ENCODE measurements around the gene HIP1.
"Not testable (repeated sequence)": the region's sequence is repeated elsewhere in the genome, so short reads cannot be mapped to it uniquely, and the experiment has no call there.

HIP1 gene

DNA sequence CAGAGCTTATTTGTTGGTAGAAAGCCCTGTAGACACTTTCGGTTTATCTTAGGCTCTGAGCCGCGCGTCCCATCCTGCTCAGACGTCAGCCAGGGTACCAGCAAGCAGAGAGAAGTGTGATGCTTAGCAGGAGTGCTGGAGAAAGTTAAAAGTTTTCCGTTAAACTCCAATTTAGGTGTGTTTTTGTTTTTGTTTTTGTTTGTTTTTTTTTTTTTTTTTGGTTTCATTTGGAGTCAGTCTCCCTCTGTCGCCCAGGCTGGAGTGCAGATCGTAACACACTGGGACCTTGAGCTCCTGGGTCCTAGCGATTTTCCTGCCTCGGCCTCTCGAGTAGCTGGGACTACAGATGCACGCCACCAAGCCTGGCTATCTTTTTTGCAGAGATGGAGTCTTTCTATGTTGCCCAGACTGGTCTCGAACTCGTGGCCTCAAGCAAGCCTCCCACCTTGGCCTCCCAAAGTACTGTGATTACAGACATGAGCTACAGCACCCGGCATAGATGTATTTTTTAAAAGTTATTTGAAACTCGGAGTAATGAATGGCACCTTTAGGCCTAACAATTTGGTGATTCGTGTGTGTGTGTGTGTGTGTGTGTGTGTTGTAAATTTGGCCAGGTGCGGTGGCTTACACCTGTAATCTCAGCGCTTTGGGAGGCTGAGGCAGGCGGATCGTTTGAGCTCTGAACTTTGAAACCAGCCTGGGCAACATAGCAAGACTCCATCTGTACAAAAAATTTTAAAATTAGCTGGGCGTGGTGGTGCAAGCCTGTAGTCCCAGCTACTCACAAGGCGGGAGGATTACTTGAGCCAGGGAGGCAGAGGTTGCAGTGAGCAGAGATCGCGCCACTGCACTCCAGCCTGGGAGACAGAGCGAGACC is 1.3 kb upstream of the HIP1 start:
- DNase-seq (ENCODE audit: low read depth, low spot score) = no peak

DNA sequence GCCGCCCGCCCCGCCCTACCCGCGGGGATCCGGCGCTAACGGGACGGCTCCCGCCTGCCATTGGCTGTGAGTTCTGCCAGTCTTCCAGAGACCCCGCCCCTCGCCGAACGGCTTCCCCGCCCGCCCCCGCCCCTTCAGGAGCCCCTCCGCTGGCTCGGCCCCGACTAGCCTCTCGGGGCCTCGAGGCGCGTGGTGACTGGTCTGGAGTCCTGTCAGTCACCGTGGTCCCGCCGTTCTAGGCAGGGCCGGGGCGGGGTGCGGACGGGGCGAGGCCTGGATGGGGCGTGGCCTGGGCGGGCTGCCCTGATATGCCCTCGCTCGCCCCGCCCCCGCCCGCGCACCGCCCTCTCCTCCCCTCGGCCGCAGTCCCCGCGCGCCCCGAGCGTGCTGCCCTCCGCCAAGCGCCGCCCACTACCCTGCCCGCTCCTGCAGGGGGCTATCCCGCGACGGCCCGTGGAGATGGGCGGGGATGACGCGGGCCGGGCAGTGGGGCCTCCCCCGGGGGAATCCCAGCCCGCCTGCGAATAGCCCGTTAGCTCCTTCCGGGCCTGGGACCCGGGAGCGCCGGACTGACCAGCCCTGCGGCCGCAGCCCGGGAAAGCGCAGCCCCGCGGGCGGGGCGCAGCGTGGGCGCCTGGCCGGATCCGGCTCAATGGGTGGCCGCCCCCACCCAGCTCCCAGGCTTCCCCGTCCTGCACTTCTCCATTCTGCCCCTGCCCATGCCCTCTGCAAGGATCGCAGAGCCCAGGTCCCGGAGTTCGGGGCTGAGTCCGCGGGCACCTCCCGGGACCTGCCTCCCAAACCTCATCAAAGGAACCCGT is 444 bp upstream of the HIP1 start:
- DNase-seq (ENCODE audit: low read depth, low spot score) = no peak

DNA sequence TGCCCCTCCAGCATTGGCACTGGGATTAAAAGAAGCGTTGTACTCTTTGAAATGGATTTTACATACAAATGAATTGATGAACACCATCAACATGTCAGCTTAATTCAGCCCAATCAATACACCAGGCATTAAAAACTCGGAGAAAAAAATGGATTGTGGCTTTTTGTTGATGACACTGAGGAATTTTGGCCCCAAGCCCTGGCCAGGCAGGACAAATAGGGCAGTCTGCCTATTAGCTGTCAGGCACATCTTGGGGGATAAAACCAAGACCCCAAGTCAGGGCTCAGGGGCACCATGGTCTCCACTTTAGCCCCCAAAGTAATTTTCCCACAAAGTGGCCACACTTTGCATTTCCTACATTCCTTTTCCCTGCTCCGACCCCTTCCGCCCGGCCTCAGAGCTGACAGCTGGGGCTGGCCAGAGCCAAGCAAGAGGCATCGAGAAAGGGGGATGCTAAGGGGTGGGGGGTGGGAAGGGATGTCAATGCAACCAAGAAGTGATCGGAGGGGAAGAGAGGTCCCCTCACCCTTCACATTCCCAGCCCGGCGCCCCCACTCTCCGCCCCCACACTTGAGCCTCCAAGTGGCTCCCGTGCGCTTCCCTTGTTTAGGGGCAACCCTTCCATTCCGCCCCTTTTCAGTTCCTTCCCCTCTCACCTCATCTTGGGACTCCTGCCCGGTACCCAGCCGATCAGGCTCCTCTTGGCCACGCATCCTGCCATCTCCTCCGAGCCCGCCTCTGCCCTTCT is 711 bp downstream of the HIP1 start:
- no peak for DNase-seq (ENCODE audit: low read depth, low spot score)

DNA sequence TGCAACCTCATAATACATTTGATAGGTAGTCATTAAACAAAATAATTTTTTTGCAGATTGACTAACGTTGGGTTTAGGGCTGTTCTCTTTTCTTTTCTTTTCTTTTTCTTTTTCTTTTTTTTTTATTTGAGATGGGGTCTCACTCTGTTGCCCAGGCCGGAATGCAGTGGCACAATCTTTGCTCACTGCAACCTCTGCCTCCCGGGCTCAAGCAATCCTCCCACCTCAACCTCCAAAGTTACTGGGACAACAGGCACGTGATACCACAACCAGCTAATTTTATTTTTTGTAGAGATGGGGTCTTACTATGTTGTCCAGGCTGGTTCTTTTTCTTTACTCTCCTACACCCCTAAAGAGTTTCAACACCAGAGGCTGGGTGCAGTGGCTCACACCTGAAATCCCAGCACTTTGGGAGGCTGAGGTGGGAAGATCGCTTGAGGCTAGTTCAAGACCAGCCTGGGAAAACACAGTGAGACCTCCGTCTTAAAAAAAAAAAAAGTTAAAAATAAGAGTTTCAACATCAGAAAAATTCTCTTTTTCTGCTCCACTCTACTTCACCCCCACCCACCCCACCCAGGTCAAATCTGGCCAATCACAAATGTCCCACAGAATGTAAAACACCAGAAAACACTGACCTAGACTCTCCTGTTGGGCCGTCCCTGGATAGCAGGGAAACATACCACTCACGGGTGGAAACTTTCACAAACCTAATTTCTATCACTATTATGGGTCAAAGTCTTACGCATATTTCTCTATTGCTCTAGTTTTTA is 3.0 kb downstream of the HIP1 start:
- no peak for DNase-seq (ENCODE audit: low read depth, low spot score)

DNA sequence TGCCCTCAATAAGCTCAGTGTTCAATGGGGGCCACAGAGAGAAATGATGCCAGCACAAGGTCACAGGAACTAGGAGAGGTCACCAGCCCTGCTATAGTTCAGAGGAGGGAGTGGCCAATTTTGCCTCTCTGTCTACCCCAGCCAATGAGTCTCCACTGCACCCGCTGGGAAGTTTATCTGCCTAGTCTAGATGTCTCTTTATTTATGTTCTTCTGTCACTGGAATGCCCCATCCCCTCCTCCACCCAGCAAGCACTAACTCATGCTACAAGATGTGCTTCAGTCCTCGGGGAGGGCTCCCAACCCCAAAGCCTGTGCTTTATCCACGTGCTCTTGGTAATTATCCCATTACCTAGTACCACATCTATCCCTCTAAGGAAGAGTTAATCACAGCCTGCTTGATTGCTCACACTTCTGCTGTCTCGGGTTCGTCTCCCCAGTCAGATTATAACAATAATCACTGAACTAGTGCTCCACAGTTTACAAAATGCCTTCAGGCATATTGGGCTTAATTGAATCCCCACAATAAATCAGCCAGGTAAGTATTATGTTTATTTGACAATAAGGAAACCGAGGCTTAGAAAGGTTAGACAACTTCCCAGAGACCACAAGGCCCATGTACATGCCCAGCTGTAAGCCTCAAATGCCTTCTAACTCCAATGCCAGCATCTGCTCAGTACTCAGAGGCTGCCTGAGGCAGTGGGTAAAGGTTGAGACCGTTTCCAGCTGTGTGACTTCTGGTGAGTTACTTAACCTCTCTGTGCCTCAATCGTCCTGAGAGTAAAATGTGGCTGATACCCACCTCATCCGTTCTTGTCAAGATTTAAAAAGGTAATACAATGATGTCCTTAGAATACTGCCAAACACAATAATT is 3.9 kb downstream of the HIP1 start:
- no peak for DNase-seq (ENCODE audit: low read depth, low spot score)

DNA sequence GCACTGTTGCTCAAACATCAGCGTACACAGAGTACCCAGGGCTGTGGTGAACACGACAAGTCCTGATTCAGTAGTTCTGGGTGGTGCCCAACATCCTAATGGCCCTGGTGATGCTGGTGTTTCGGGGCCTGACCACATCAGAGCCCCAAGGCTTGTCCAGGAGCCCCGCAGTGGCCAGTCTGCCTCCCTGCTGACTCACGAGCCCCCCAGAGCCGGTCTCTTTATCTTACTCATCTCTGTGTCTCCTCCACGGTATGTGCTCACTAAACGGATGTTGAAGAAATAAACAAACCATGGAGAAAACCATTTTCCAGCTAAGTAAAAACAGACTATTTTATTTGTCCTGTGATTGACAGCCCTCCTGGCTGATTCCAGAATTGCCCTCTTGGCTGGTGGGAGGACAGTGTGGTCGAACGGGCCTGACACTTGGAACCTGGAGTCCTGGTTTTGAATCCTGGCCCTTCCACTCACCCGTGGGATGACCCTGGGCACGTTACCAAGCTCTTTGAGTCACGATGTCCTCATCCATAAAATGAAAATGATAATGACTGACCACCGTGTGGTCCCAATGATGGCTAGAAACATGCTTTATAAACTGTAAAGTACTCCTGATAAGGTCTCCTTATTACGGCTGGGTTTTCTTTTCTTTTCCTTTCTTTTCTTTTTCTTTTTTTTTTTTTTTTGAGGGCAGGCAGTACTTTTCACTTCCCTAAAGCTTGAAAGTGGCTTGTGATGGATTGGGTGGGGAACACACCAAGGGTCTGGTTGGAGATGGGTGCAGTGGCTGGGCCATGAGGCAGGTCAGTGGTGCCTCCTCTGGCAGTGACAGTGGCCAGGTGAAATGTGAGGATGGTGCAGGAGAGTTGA is 5.7 kb downstream of the HIP1 start:
- DNase-seq (ENCODE audit: low read depth, low spot score) = no peak

DNA sequence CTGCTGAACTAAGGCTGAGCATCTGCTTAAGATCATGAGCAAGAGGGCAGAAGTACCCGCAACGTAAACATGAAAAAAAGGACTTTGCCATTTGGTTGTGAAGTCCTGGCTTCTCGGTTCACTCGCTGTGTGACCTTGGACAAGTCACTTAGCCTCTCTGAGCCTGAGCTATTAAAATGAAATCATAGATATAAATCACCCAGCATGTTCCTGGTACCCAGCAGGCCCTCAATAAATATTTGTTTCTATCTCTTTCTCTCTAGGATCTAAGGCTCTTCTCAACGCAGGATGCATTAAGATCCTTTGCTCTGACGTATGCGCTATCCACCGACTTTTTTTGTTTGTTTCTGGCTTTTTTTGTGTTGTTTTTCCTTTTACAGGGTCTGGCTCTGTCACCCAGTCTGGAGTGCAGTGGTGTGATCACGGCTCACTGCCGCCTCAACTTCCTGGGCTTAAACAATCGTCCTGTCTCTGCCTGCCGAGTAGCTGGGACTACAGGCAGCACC is 6.7 kb downstream of the HIP1 start:
- DNase-seq (ENCODE audit: low read depth, low spot score) = no peak

DNA sequence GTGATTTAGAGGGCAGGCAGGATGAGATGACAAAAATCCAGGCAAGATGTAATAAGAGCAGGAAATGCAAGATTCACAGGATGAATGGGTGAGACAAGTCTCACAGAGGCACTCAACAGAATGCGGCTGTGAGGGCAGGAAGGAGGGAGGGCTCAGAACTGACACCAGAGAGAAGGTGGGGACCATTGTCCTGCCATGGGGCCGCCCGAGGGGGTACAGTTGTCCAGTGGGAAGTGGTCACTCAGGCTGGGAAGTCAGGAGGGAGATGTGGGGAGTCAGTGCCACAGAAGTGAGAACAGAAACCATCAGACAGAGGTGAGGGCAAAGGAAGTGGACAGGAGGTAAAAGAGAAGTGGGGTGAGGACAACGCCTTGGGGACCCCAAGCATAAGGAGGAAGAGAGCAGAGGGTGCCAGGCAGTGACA is 8.9 kb downstream of the HIP1 start:
- DNase-seq (ENCODE audit: low read depth, low spot score) = no peak

DNA sequence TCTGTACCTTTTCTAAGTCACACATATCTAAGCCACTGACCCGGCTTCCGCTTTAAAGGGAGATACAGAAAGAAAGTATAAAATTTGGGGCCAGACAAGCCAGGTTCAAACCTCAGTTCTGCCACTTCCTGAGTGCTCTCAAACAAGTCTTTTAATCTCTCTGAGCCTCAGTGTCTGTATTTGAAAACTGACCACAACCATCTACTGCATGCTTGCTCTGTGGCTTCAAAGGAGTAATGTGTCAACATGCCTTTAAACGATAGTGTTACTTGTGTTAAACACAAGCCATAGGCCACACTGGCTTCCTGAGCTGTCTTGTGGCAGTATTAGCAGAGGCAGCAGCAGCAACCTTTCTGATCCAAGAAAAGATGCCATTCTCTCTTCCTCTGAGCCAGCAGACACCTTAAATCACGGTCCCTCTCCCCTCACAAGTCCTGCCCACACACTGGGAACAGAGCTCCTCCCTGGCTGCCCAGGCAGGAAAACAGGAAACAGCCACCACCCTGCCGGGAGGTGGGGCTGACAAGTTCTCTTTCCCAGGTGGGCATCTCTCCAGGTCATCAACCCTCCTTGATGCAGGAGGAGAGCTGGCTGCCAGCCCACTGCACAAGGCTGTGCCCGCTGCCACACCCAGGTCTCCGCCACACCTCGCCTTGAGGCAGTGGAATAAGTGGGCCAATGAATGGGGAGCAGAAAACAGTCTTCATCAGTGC is 10.7 kb downstream of the HIP1 start:
- no peak for DNase-seq (ENCODE audit: low read depth, low spot score)

DNA sequence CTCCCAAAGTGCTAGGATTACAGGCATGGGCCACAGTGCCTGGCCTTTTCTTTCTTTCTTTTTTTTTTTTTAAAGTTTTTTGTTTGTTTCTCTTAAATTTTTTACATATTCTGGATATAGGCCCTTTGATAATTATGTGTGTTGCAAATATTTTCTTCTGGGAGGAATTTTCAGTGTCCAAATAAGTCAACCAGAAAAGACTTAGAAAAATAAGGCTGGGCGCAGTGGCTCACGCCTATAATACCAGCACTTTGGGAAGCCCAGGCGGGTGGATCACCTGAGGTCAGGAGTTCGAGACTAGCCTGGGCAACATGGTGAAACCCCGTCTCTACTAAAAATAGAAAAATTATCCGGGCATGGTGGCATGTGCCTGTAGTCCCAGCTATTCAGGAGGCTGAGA is 11.4 kb downstream of the HIP1 start:
- not testable (repeated sequence) for DNase-seq (ENCODE audit: low read depth, low spot score)

DNA sequence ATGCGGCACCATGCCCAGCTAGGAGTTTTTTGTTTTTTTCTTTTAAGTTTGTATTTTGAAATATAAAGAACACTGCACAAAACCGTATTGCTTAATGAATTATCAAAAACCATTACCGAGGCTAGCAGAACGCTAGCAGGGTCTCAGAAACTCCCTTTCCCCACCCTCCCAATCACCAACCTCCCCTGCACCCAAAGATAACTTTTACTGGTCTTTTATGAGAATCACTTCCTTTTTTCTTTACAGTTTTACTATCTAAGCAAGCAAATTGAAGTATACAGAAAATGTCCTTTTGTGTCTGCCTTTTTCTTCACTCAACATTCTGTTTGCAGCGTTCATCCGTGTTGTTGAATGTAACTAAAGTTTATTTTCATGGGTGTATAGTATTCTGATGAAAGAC is 13.4 kb downstream of the HIP1 start:
- no peak for DNase-seq (ENCODE audit: low read depth, low spot score)

DNA sequence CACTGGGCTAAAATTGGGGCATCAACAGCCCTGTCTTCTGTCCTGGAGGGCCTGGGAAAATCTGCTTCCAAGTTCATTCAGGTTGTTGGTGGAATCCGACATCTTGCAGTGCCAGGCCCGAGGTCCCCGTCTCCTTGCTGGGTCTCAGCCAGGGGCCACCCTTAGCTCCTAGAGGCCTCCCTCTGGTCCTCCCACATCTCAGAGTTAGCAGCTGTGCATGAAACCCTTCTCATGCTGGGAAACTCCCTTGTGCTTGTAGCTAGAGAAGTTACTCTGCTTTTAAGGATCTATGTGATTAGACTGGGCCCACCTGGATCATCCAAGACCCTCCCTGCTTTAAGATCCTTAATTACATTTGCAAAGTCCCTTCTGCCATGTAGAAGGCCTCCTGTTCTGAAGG is 15.3 kb downstream of the HIP1 start:
- DNase-seq (ENCODE audit: low read depth, low spot score) = no peak

DNA sequence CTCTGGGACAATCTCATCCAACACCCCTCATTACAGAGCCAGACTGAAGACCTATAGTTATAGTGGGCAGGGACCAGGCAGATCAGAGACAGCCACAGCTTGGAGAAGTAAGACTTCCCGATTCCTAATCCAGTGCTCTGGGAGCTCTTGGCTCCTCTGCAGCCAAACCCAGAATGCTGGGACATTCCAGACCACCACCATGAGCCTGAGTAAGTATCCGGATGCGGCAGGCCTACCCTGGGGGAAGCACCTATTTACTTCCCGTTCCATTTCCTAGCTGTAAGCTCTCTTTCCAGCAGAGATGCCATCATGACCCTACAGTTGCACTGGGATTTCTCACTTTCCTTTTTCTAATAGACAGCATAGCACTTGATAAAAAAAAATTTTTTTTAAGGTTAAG is 16.4 kb downstream of the HIP1 start:
- DNase-seq (ENCODE audit: low read depth, low spot score) = no peak

DNA sequence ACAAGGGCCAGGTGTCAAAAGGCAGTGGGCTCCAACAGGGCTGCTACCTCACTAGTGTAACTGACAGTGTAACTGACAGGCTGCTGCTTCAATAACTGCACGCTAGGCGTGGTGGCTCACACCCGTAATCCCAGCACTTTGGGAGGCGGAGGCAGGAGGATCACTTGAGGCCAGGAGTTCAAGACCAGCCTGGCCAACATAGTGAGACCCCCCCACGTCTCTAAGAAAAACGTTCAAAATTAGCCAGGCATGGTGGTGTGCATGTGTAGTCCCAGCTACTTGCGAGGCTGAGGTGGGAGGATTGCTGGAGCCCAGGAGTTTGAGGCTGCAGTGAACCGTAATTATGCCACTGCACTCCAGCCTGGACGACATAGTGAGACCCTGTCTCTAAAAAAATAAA is 16.8 kb downstream of the HIP1 start:
- DNase-seq (ENCODE audit: low read depth, low spot score) = not testable (repeated sequence)

DNA sequence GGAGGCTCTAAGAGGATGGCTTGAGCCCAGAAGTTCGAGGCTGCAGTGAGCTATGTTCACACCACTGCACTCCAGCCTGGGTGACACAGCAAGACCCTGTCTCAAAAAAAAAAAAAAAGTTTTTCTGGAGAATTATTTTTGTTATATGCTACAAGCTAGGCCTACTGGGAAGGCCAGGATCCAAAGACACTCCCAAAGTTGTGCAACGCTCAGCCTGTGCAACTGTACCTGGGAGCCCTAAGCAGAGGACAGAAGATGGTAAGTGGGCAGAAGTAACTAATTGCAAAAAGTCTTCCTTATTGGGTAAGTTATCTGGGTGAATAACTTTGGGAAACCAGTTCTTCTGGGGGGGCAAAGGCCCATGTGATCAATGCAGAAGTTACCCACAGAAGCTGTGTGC is 17.3 kb downstream of the HIP1 start:
- no peak for DNase-seq (ENCODE audit: low read depth, low spot score)

DNA sequence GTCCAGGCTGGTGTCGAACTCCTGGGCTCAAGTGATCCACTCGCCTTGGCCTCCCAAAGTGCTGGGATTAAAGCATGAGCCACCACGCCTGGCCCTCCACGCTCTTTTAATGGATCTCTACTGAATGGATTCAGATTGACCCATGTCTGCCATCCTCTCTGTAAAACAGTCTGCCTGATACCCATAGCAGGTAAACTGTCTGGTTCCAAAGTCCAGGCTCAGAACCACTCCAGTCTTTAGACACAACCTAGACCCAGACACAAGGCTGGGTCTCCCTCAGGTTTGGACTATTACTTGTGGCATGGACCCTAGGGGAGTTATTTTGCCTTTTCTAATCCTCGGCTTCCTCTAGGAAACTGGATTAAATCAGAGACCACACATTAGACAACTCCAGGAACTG is 19.1 kb downstream of the HIP1 start:
- DNase-seq (ENCODE audit: low read depth, low spot score) = no peak

DNA sequence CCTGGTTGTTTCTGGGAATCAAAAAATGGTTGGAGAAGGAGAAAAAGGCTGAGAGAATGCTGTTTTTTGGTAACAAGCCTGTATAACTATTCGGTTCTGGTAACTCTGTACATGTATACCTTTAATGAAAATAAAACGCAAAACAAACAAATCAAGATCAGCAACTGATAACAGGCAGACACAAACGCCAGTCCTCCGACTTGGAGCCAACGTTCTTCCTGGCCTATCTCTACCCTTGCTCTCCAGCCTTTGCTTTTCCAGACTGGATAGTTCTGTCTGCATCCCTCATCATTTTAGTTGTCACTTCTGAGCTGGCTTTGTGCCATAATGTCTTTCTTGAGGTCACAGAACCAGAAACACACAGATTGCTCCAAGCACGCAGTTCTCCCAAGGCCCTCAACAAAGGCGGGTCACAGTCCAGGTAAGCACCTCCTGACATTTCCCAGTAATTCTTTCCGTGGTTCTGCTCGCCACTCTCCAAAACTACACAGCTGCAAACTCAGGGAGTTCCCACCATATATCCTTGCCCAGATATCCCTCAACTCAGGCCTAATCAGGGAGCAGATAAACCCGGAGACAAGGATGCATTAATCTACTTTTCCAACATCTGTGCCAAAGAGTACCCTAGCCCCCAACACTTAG is 20.2 kb downstream of the HIP1 start:
- DNase-seq (ENCODE audit: low read depth, low spot score) = no peak

DNA sequence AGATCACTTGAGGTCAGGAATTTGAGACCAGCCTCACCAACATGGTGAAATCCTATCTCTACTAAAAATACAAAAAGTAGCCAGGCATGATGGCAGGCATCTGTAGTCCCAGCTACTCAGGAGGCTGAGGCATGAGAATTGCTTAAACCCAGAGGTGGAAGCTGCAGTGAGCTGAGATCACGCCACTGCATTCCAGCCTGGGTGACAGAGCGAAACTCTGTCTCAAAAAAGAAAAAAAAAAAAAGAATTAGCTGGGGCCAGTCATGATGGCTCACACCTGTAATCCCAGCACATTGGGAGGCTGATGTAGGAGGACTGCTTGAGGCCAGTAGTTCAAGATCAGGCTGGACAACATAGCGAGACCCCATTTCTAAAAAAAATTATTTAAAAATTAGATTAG is 21.0 kb downstream of the HIP1 start:
- not testable (repeated sequence) for DNase-seq (ENCODE audit: low read depth, low spot score)
